Activated CD4-positive, alpha-beta T cell treated with anti-CD3 and anti-CD28 coated beads, Interleukin-2, amount 10 ng/mL, durations not matched to agents 24 days and 14 days (primary cell): ENCODE results near the gene FAAP24. TPM values are rescaled to one million over a fixed set of nuclear protein-coding genes. Genes with fewer than 3 reads are reported as not detected.
A peak's percentile ranks its signal among the peaks of the same experiment; 100 is the strongest.
"Not testable (repeated sequence)": the region's sequence is repeated elsewhere in the genome, so short reads cannot be mapped to it uniquely, and the experiment has no call there.

Experiments used
- DNase-seq: peaks from one replicate; pipeline ENCODE4 v3.0.0; 2022
- H3K27ac Mint-ChIP-seq: one replicate; pipeline ENCODE4 v1.8.0; 2022; ENCODE audit warnings: mild to moderate bottlenecking, mixed read lengths
- H3K27me3 Mint-ChIP-seq: one replicate; pipeline ENCODE4 v1.8.0; 2022; ENCODE audit warnings: mixed read lengths
- H3K36me3 Mint-ChIP-seq: one replicate; pipeline ENCODE4 v1.8.0; 2022; ENCODE audit warnings: low read depth, mild to moderate bottlenecking, mixed read lengths
- H3K4me1 Mint-ChIP-seq: one replicate; pipeline ENCODE4 v1.8.0; 2021; ENCODE audit warnings: mixed read lengths
- H3K4me3 Mint-ChIP-seq: one replicate; pipeline ENCODE4 v1.8.0; 2022; ENCODE audit warnings: mild to moderate bottlenecking, moderate library complexity, mixed read lengths
- H3K9me3 Mint-ChIP-seq: one replicate; pipeline ENCODE4 v1.8.0; 2021; ENCODE audit warnings: mixed read lengths
- intact Hi-C: fragments of 100-400 bp; cut with micrococcal nuclease; formaldehyde crosslinking; loops from one replicate; pipeline ENCODE4 v1.15.1; 2023
- total RNA-seq: library from RNA; stranded (reverse); gene quantifications from 2 replicates; pipeline ENCODE4 v1.2.3, GENCODE V29; 2022

The FAAP24 gene
- total RNA-seq, 1 donor from 2014 or later = 10.1 TPM

DNA sequence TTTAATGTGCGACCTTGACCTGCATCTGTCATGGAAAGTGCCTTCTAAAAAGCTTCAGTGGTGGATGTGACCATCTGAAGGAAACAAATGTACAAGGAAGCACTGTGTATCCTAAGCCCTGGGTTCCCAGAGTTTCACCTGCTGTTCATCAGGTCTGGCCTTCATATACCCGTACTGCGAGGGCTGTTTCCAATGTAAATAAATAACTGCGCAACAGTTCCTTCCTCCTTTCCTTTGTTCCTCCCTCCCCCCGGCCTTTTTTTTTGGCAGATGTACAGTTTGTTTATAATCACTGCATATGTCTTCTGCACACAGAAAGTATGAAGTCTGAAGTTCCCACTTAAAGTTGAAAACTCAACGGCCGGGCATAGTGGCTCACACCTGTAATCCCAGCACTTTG is 5.2 kb downstream of the FAAP24 start:
- no peak for DNase-seq
- Mint-ChIP-seq H3K4me3 (no peak overlapping the region), H3K4me1 (peaks cover 5% of the 10 kb centered on the region), H3K27ac (no peak overlapping the region), H3K27me3 (no peaks in the 10 kb centered on the region), H3K36me3 (peaks cover 5% of the 10 kb centered on the region), H3K9me3 (no peaks in the 10 kb centered on the region)
- intact Hi-C loops = loop anchor here (10.0 kb wide), 1 partner anchor 398 kb away; the partner anchor contains the start of gene CEBPG

GRCh38 chr19:32977813-32978212 is 5.8 kb downstream of the FAAP24 start:
- not testable (repeated sequence) for DNase-seq, H3K27me3 Mint-ChIP-seq, H3K4me3 Mint-ChIP-seq, H3K9me3 Mint-ChIP-seq, H3K4me1 Mint-ChIP-seq, H3K27ac Mint-ChIP-seq, H3K36me3 Mint-ChIP-seq
- intact Hi-C loops = loop anchor here (10.0 kb wide), 1 partner anchor 397 kb away; the partner anchor contains the start of gene CEBPG

DNA sequence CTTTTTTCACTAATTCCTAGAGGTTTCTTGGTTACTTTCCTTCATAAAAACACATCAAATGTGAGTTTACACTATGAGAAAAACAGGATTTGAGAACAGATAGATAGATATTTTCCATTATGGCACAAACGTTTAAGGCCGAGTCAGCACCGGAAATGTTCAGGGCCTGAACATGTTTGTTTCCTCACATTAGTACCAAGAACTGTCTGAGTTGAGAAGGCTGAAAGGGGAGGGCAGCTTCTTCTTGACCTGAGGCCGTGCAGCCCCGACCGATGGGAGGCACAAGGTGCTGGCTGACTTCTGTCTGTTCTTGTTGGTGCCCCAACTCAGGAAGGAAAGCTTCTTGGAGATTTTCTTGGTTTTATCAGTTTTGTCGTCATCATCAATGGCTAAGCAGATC is 7.8 kb downstream of the FAAP24 start:
- intact Hi-C loops = loop anchor here (10.0 kb wide), 1 partner anchor 395 kb away; the partner anchor contains the start of gene CEBPG
- H3K4me1 Mint-ChIP-seq, H3K27ac Mint-ChIP-seq, H3K4me3 Mint-ChIP-seq, H3K27me3 Mint-ChIP-seq, H3K36me3 Mint-ChIP-seq, H3K9me3 Mint-ChIP-seq, DNase-seq: not testable (repeated sequence)

DNA sequence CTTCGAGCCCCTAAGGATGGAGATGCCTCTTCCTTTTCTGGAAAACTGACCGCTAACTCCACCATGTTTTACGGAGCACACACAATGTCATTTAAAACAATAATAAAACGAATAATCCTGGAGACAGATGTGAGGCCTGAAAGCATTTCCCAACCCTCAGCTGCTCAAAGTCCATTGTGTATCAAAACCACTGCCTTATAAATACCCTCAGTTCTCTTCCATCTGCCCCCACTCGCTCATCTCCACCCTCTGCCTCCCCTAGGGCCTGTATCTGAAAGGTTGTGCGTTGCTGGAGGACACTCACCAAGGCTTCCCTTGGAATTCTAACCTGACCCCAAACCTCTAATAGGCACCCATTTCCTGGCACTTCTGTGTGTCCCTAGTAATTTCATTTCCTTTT is 10.4 kb downstream of the FAAP24 start:
- H3K27ac Mint-ChIP-seq, H3K27me3 Mint-ChIP-seq, DNase-seq, H3K4me1 Mint-ChIP-seq, H3K9me3 Mint-ChIP-seq, intact Hi-C loops, H3K36me3 Mint-ChIP-seq, H3K4me3 Mint-ChIP-seq: not testable (repeated sequence)

GRCh38 chr19:32988254-32988653 is 16.2 kb downstream of the FAAP24 start:
- intact Hi-C loops, H3K36me3 Mint-ChIP-seq, H3K27me3 Mint-ChIP-seq, H3K4me3 Mint-ChIP-seq, H3K9me3 Mint-ChIP-seq, DNase-seq, H3K27ac Mint-ChIP-seq, H3K4me1 Mint-ChIP-seq: not testable (repeated sequence)

DNA sequence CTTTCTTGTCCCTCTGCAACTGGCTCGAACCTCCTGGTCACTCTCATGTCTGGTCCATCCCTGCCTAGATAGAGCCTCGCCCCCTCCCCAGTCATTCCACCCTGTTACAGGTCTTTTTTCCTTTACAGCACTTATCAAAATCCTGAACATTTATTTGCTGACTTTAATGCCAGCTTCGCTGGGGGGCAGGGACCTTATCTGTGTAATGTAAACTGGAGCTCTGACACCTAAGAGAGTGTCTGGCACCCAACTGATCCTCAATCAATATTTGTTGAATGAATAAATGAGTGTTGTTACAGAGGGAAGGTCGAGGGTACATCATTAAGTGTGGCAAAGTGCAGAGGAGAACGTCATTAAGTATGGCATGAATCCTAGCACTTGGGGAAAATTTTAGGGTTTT is 16.7 kb downstream of the FAAP24 start:
- Mint-ChIP-seq H3K4me3 (no peak overlapping the region), H3K9me3 (no peaks in the 10 kb centered on the region), H3K4me1 (peaks cover 5% of the 10 kb centered on the region), H3K36me3 (no peaks in the 10 kb centered on the region), H3K27ac (no peak overlapping the region), H3K27me3 (no peaks in the 10 kb centered on the region)
- intact Hi-C loops = no loop called here
- DNase-seq = no peak

GRCh38 chr19:32995966-32996365 is 23.9 kb downstream of the FAAP24 start:
- H3K27me3 Mint-ChIP-seq, H3K9me3 Mint-ChIP-seq, H3K27ac Mint-ChIP-seq, intact Hi-C loops, H3K36me3 Mint-ChIP-seq, H3K4me3 Mint-ChIP-seq, DNase-seq: not testable (repeated sequence)
- peaks cover 17% of the 10 kb centered on the region for H3K4me1 Mint-ChIP-seq

DNA sequence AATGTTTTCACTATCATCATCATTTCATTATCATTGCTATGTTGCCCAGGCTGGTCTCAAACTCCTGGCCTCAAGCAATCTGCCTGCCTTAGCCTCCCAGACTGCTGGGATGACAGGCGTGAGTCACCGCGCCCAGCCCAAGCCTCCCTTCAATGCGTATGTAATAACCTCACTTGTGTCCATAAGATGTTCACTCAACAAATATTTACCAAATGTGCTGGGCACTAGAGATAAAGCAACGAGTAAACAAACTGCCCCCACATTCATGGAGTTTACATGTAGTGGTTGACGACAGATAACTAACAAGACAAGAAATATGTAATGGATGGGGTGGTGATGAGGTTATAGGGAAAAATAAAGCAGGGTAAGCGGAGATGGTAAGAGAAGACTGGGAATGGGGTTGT is 25.0 kb downstream of the FAAP24 start:
- H3K4me1 Mint-ChIP-seq = peaks cover 13% of the 10 kb centered on the region
- DNase-seq, H3K9me3 Mint-ChIP-seq, H3K27me3 Mint-ChIP-seq, H3K27ac Mint-ChIP-seq, H3K36me3 Mint-ChIP-seq, intact Hi-C loops, H3K4me3 Mint-ChIP-seq: not testable (repeated sequence)

DNA sequence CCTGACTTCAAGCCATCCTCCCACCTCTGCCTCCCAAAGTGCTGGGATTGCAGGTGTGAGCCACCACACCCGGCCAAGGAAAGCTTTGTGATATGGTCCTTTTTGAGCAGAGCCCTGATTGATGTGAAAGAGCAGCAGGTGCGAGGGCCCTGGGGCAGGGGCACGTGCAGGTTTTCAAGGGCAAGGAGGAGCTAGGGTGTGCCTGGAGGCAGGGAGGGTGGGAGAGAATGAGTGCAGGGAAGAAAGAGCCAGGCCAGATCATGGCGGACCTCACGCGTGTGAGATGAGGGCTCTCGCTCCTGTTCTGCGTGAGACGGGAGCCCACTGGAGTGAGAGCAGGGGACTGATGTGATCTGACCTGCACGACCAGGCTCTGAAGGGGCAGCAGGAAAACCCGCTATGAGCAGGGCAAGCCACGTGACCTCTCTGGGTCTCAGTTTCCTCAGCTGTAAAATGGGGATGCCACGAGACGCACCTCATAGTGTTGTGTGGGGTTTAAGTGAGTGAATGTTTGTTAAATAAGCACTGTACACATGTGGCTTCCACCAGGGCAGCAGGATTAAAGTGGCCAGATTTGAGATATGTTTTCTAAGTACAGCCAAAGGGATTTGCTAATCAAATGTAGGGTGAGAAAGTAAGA is 25.8 kb downstream of the FAAP24 start:
- DNase-seq = no peak
- intact Hi-C loops = no loop called here
- no peak overlapping the region for H3K4me3 Mint-ChIP-seq
- H3K27me3 Mint-ChIP-seq = no peaks in the 10 kb centered on the region
- no peaks in the 10 kb centered on the region for H3K9me3 Mint-ChIP-seq
- H3K4me1 Mint-ChIP-seq = peaks cover 13% of the 10 kb centered on the region
- no peaks in the 10 kb centered on the region for H3K36me3 Mint-ChIP-seq
- H3K27ac Mint-ChIP-seq = no peak overlapping the region

- no peak overlapping the region for H3K27ac Mint-ChIP-seq
- H3K4me1 Mint-ChIP-seq = peaks cover 13% of the 10 kb centered on the region
- H3K36me3 Mint-ChIP-seq = no peaks in the 10 kb centered on the region
- no peak overlapping the region for H3K4me3 Mint-ChIP-seq
- no peaks in the 10 kb centered on the region for H3K9me3 Mint-ChIP-seq
- intact Hi-C loops = no loop called here
- peaks cover 2% of the 10 kb centered on the region for H3K27me3 Mint-ChIP-seq
- no peak for DNase-seq
Observed at GRCh38 chr19:32998722-32999121, 26.7 kb downstream of the FAAP24 start.

DNA sequence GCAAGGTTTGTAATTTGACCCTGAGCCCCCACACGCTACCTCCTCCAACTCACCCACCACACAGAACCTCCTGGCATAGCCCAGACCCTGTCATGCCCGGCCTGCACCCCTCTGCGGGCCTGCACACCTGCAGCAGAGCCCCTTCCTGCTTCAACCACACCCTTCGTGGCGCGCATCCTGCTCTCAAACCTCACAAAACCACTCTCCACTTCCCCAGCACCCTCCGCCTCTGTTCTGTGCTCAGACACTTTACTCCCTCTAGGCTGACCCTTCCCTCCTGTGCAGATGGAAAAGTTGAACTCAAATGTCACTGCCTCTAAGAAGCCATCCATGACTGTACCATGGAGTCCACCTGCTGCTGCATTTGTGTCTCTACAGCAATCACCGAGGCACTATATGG is 28.5 kb downstream of the FAAP24 start:
- Mint-ChIP-seq H3K4me3 (peak overlapping the region; percentile 39), H3K4me1 (peaks cover 13% of the 10 kb centered on the region), H3K9me3 (no peaks in the 10 kb centered on the region), H3K27ac (peak overlapping the region; percentile 5), H3K27me3 (peaks cover 2% of the 10 kb centered on the region), H3K36me3 (no peaks in the 10 kb centered on the region)
- intact Hi-C loops = no loop called here
- peak; percentile 77 for DNase-seq

GRCh38 chr19:33000910-33001309 is 28.9 kb downstream of the FAAP24 start:
- peaks cover 13% of the 10 kb centered on the region for H3K4me1 Mint-ChIP-seq
- H3K27me3 Mint-ChIP-seq = peaks cover 2% of the 10 kb centered on the region
- H3K27ac Mint-ChIP-seq = no peak overlapping the region
- peak overlapping the region; percentile 39 for H3K4me3 Mint-ChIP-seq
- DNase-seq = no peak
- no peaks in the 10 kb centered on the region for H3K9me3 Mint-ChIP-seq
- H3K36me3 Mint-ChIP-seq = no peaks in the 10 kb centered on the region
- intact Hi-C loops = no loop called here

DNA sequence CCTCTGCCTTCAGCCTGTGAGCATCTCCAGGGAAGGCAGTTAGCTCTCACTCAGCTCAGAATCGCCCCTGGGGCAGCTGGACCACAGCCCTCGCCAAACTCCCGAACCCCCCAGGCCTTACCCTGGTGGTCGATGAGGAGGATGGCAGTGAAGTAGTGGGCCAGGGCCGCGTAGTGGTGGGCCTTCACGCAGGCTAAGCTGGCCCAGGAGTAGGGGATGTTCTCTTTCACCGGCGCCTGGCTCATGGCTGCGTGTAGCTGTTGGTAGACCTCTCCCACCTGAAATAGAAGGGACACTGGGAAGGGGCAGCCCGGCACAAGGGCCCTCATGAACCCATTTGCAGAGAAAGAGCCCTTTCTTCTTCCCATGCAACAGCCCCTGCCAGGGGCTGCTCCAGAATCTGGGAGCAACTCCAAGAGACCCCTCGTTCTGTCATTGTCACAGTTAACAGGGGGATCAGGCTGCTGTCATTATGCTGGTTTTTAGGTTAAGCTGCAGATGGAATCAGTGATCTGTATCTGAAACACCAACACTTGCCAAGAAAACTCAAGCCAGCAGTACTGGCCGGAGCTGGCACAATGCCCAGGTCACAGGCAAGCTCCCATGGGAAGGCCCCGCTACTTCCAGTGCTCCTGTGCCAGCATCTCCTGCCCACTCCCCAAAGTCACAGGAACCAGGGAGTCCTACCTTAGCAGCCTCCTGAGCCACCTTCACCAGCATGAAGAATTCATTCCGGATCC is 30.3 kb downstream of the FAAP24 start:
- not testable (repeated sequence) for H3K9me3 Mint-ChIP-seq, H3K4me3 Mint-ChIP-seq

DNA sequence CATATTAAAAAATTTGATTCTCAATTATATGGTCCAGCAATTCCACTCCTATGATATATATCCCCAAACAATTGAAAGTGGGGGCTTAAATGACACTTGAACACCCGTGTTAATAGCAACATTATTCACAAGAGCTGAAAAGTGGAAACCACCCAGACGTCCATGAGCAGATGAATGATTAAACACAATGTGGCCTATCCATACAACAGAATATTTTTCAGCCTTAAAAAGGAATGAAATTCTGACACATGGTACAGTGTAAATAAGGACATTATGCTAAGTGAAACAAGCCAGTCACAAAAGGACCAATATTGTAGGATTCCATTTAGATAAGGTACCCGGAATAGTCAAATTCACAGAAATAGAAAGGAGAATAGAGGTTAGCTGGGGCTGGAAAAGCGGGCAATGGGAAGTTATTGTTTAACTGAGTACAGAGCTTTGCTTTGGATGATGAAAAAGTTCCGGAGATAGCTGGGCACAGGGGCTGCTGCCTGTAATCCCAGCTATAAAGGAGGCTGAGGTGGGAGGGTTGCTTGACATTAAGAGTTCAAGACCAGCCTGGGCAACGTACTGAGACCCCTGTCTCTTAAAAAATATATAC is 31.5 kb downstream of the FAAP24 start:
- H3K9me3 Mint-ChIP-seq, H3K27ac Mint-ChIP-seq, H3K27me3 Mint-ChIP-seq, intact Hi-C loops, H3K4me1 Mint-ChIP-seq, H3K36me3 Mint-ChIP-seq, H3K4me3 Mint-ChIP-seq, DNase-seq: not testable (repeated sequence)

More for the DNA sequence above, 30.3 kb downstream of the FAAP24 start:
- H3K27me3 Mint-ChIP-seq, H3K27ac Mint-ChIP-seq, DNase-seq, intact Hi-C loops, H3K36me3 Mint-ChIP-seq: not testable (repeated sequence)
- peaks cover 13% of the 10 kb centered on the region for H3K4me1 Mint-ChIP-seq
